GM21447 (cell line): ENCODE results near the gene SSX2B.
"Not testable (repeated sequence)": the region's sequence is repeated elsewhere in the genome, so short reads cannot be mapped to it uniquely, and the experiment has no call there.

ENCODE experiments used
- ATAC-seq: cut with Tn5 transposase; IDR thresholded peaks from one replicate; pipeline ENCODE4 v1.9.1; 2021; ENCODE audit not compliant: unreplicated experiment

Gene SSX2B, protein sequence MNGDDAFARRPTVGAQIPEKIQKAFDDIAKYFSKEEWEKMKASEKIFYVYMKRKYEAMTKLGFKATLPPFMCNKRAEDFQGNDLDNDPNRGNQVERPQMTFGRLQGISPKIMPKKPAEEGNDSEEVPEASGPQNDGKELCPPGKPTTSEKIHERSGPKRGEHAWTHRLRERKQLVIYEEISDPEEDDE

DNA sequence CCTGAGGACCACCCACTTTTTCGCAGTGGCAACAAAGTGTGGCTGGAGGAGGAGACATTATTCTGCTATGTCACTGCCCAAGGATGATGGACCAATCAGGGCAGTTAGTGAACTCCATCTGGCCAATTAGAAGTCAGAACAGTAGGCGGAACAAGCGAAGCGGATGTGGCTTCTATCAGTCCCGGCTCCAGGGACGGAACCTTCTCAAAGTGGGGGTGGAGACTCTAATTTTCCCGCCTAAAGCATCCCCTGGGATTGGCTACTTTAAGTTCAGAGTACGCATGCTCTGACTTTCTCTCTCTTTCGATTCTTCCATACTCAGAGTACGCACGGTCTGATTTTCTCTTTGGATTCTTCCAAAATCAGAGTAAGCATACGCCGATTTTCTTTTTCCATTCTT is at the start of gene SSX2B:
SSX2B (plus strand) TSS at position 301 of the 400 bp plus-strand sequence. CDS start 1,429 bp downstream, outside the sequence.
- ATAC-seq = not testable (repeated sequence)

DNA sequence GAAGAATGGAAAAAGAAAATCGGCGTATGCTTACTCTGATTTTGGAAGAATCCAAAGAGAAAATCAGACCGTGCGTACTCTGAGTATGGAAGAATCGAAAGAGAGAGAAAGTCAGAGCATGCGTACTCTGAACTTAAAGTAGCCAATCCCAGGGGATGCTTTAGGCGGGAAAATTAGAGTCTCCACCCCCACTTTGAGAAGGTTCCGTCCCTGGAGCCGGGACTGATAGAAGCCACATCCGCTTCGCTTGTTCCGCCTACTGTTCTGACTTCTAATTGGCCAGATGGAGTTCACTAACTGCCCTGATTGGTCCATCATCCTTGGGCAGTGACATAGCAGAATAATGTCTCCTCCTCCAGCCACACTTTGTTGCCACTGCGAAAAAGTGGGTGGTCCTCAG is 44.0 kb upstream of the SSX2B start, which contains the start of gene SSX2:
SSX2 (minus strand) TSS at position 101 of the 400 bp plus-strand sequence. CDS start 1,429 bp downstream, outside the sequence.
- not testable (repeated sequence) for ATAC-seq

DNA sequence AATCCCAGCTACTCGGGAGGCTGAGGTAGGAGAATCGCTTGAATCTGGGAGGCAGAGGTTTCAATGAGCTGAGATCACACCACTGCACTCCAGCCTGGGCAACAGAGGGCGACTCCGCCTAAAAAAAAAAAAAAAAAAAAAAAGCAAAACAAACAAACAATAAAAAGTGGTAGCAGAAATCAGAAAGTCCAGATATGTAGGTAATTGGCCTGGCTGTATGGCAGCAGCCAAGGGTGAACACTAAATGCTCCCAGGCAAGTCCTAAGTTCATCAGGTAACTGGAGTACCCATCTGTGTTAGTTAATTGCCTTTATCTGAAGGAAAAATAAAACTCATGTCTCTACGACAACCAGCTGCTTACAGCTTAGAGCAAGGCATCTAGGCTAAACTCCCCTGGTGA is 14.9 kb downstream of the SSX2B start:
- ATAC-seq = not testable (repeated sequence)

DNA sequence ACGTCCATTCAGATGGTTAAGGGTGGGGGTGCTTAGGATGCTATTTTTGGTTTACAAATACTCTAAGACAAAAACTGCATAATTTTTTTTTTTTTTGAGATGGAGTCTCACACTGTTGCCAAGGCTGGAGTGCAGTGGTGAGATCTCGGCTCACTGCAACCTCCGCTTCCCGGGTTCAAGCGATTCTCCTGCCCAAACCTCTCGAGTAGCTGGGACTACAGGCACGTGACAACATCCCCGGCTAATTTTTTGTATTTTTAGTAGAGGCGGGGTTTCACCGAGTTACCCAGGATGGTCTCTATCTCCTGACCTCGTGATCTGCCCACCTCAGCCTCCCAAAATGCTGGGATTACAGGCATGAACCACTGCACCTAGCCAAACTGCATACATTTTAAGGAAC is 22.5 kb downstream of the SSX2B start:
- ATAC-seq = not testable (repeated sequence)

DNA sequence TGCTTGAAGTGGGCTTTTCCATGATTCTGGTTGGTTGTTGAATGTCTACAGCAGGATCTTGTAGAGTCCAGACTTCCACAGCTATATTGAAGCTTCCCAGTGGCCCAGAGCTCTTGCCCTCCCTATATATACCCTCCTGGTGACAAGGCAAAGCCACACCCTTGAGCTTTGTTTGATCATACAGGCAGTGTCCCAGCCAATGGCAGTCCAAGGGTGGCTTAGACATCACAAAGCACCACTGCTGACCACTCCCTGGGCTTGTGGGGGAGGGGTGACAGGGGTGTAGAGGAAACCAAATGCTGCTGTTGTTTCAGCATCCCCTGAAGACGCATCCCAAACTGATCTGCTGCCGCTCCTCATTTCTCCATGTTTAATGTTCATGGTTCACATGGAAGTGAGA is 46.3 kb downstream of the SSX2B start, which contains the start of gene SPANXN5:
SPANXN5 (minus strand) TSS at position 101 of the 400 bp plus-strand sequence; CDS start at position 22, 79 bp downstream.
- not testable (repeated sequence) for ATAC-seq

DNA sequence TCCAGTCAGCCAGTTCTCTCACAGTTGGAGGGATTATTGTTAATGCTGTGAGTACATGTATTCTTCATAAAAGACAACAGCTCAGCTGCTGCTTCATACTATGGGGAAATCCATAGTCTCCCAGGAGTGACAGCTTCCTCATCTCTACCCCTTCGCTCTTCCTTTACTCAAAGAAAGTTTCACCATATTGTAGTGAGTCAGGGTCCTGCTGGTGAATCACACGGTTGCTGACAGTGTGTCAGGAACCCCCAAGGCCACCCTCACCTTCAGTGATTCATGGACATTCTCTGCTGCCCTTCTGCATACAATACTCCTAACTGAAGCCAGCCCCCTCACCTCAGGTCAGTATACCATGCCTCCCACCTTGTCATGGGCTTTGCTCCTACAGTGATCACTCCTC is 53.8 kb downstream of the SSX2B start:
- not testable (repeated sequence) for ATAC-seq
